ENCODE measurements around the gene MERTK. TPM values are rescaled to one million over a fixed set of nuclear protein-coding genes. Genes with fewer than 3 reads are reported as not detected.
"Not testable (repeated sequence)": the region's sequence is repeated elsewhere in the genome, so short reads cannot be mapped to it uniquely, and the experiment has no call there.

The MERTK gene
- total RNA-seq, 1 donor from 2014 or later, result 20.7 TPM

DNA sequence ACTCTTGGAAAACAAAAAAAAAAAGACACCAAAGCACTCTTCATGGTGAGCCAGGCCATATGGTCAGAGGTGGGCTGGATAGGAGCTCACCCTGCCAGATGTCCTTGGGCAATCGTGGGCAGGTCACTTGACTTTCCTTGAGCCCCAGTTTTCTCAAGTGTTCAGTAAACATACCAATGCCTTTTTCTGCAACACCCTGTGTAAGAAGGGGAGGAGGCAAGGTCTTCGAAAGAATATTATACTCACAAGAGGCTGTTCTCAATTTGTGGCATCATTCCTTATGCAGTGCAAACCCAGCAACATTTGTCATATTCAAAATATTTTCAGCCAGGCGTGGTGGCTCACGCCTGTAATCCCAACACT, 133.8 kb downstream of the MERTK start:
- TF ChIP-seq, protein P1, sequence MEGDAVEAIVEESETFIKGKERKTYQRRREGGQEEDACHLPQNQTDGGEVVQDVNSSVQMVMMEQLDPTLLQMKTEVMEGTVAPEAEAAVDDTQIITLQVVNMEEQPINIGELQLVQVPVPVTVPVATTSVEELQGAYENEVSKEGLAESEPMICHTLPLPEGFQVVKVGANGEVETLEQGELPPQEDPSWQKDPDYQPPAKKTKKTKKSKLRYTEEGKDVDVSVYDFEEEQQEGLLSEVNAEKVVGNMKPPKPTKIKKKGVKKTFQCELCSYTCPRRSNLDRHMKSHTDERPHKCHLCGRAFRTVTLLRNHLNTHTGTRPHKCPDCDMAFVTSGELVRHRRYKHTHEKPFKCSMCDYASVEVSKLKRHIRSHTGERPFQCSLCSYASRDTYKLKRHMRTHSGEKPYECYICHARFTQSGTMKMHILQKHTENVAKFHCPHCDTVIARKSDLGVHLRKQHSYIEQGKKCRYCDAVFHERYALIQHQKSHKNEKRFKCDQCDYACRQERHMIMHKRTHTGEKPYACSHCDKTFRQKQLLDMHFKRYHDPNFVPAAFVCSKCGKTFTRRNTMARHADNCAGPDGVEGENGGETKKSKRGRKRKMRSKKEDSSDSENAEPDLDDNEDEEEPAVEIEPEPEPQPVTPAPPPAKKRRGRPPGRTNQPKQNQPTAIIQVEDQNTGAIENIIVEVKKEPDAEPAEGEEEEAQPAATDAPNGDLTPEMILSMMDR (IDR thresholded peaks at IDR 0.05), result no peak
- DNase-seq, result peak; percentile 71
- Histone ChIP-seq H3K27me3 (ENCODE audit: low read depth) (no peaks in the 10 kb centered on the region), H3K27ac (peak overlapping the region; percentile 68), H3K4me1 (peaks cover 31% of the 10 kb centered on the region), H3K4me3 (no peak overlapping the region), H3K9me3 (no peaks in the 10 kb centered on the region), H3K36me3 (no peaks in the 10 kb centered on the region)
- peak; percentile 91 to 94 for ATAC-seq
- intact Hi-C loops (cut with DNase I), result no loop called here

DNA sequence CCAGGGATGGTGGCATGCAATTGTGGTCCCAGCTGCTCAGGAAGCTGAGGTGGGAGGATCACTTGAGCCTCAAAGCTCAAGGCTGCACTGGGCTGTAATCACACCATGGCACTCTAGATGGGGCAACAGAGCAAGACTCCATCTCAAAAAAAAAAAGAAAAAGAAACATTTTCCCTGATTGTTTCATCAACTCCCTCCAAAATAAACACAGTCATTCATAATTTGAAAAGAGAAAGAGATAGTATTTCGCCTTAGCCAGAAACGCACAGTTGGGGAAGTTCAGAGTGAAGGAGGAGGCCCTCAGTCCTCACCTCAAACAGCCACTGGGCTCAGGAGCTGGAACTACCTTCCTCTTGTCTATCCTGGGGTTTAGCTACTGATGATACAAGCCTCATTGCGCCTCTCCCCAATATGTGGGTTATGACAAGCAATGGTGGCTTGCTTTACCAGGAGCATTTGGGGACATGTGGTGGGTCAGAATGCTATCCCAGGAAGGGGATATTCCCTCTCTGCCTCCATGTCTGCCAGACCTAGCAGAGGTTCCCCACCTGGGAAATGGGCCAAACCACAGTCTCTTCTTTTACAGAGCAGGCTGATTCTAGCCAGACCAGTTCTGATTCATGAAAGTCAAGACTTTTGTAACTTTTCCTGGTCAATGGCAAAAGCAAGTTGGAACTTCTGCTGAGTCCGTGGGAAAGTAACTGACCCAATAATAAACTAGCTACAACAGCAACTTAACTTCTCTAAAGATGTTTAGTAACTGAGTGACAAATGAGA, 134.5 kb downstream of the MERTK start:
- ATAC-seq, result peak; percentile 67 to 70
- no peak for DNase-seq

DNA sequence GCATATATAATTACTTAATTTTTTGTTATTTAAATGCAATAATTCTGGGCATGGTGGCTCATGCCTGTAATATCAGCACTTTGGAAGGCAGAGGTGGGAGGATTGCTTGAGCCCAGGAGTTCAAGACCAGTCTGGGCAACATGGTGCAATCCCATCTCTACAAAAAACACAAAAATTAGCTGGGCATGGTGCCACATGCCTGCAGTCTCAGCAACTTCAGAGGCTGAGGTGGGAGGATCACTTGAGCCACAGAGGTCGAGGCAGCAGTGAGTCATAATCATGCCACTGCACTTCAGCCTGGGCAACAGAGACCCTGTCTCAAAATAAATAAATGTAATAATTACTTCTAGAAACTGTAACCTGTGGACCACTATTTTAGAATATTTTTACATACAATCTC, 135.2 kb downstream of the MERTK start:
- Histone ChIP-seq H3K9me3 (no peaks in the 10 kb centered on the region), H3K4me3 (no peak overlapping the region), H3K4me1 (peaks cover 31% of the 10 kb centered on the region), H3K36me3 (no peaks in the 10 kb centered on the region), H3K27ac (no peak overlapping the region), H3K27me3 (ENCODE audit: low read depth) (no peaks in the 10 kb centered on the region)
- ATAC-seq (no peak), DNase-seq (peak; percentile 49)
- intact Hi-C loops (cut with DNase I), result no loop called here
- TF ChIP-seq, protein P1 (IDR thresholded peaks at IDR 0.05), result no peak

More for the DNA sequence above, 134.5 kb downstream of the MERTK start:
- H3K27ac ChIP-seq, result peak overlapping the region; percentile 68
- H3K4me3 ChIP-seq, result no peak overlapping the region
- peaks cover 31% of the 10 kb centered on the region for H3K4me1 ChIP-seq
- H3K27me3 ChIP-seq (ENCODE audit: low read depth), result no peaks in the 10 kb centered on the region
- TF ChIP-seq, protein P1 (IDR thresholded peaks at IDR 0.05), result no peak
- no peaks in the 10 kb centered on the region for H3K36me3 ChIP-seq
- H3K9me3 ChIP-seq, result no peaks in the 10 kb centered on the region
- intact Hi-C loops (cut with DNase I), result no loop called here

DNA sequence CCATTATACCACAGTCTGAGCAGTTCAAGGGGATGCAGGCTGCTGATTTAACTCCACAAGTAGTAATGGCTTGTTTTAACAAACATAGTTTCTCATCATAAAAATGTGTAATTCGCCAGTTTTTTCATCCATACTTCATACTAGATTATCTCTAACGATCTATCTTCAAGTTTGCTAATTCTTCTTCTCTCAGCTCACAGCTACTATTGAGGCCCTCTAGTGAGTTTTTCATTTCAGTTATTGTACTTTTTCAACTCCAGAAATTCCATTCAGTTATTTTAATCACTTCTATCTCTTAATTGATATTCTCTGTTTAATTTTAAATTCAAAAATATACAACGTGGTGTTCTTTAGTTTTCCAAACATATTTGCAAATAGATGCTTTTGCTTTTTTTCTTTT, 136.5 kb downstream of the MERTK start:
- H3K36me3 ChIP-seq, result no peaks in the 10 kb centered on the region
- H3K27me3 ChIP-seq (ENCODE audit: low read depth), result no peaks in the 10 kb centered on the region
- DNase-seq, result no peak
- H3K4me3 ChIP-seq, result no peak overlapping the region
- intact Hi-C loops (cut with DNase I), result no loop called here
- TF ChIP-seq, protein P1 (IDR thresholded peaks at IDR 0.05), result no peak
- no peak for ATAC-seq
- no peaks in the 10 kb centered on the region for H3K9me3 ChIP-seq
- H3K27ac ChIP-seq, result no peak overlapping the region
- peaks cover 31% of the 10 kb centered on the region for H3K4me1 ChIP-seq

DNA sequence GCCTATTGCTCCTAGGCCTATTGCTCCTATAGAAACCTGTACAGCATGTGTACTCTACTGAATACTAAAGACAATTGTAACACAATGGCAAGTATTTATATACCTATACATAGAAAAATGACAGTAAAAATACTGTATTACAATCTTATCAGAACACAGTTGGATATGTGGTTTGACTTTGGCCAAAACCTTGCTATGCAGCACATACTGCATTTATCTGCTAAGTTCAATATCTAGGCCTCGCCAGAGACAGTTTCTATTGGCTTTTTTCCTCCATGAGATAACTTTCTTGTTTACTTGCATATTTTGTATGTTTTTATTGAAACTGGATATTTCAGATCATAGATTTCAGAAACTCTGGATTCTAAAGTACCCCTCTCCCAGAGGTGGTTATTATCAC, 137.4 kb downstream of the MERTK start:
- DNase-seq, result no peak
- Histone ChIP-seq H3K4me3 (no peak overlapping the region), H3K27me3 (ENCODE audit: low read depth) (no peaks in the 10 kb centered on the region), H3K36me3 (no peaks in the 10 kb centered on the region), H3K27ac (no peak overlapping the region), H3K4me1 (peaks cover 31% of the 10 kb centered on the region), H3K9me3 (no peaks in the 10 kb centered on the region)
- intact Hi-C loops (cut with DNase I), result no loop called here
- ATAC-seq, result no peak
- TF ChIP-seq, protein P1 (IDR thresholded peaks at IDR 0.05), result no peak

DNA sequence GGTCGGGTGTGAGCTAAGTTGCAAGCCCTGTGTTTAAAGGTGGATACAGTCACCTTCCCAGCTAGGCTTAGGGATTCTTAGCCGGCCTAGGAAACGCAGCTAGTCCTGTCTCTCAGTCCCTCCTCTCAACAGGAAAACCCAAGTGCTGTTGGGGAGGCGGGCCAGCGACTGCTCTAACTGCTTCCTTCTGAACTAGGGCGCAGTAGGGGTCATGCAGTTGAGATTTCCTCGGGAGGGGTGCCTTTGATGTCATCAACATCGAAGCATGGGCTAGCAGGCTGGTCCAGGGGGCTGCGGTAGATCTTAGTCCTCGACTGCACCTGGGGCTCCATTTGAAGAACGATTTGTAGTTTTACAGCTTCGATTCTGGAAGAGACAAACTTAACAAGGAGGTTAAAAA, 141.1 kb downstream of the MERTK start:
- DNase-seq; H3K27me3 ChIP-seq (ENCODE audit: low read depth); H3K4me1 ChIP-seq; intact Hi-C loops (cut with DNase I); H3K4me3 ChIP-seq; H3K27ac ChIP-seq; H3K9me3 ChIP-seq; H3K36me3 ChIP-seq; ATAC-seq: not testable (repeated sequence)

DNA sequence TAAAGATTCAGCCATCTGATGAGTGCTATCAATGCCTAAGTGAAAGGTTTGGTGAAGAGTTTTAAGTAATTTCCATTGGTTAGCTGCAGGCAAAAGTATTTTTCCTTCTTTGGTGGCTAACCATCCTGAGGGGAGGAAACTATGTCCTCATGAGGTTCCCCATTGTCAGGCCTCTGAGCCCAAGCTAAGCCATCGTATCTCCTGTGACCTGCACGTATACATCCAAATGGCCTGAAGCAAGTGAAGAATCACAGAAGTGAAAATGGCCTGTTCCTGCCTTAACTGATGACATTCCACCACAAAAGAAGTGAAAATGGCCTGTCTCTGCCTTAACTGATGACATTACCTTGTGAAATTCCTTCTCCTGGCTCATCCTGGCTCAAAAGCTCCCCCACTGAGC, 141.7 kb downstream of the MERTK start:
- intact Hi-C loops (cut with DNase I), result loop anchor here (10.0 kb wide), 1 partner anchor 145 kb away; the partner anchor contains the start of gene MERTK
- not testable (repeated sequence) for H3K36me3 ChIP-seq; H3K27me3 ChIP-seq (ENCODE audit: low read depth); H3K4me3 ChIP-seq; H3K9me3 ChIP-seq; ATAC-seq; H3K27ac ChIP-seq; H3K4me1 ChIP-seq; DNase-seq

DNA sequence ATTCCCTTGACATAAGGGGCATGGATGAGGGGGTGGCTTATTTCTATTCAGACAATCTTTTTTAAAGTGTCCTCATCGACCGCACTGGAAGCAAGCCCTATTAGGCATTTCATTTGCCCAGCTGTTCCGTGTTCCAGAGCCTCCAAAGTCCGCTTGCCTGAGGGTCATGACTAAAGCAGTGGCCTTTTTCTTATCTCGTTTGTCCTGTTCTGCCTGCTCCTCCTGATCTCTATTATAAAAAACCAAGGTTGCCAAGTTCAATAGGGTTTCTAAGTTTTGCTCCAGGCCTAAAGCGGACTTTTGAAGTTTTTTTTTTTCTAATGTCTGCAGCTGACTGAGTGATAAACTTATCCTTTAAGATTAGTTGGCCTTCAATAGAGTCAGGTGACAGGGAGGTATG, 143.1 kb downstream of the MERTK start:
- DNase-seq; H3K27ac ChIP-seq; H3K36me3 ChIP-seq; ATAC-seq; H3K4me3 ChIP-seq; H3K27me3 ChIP-seq (ENCODE audit: low read depth); H3K4me1 ChIP-seq; H3K9me3 ChIP-seq: not testable (repeated sequence)
- intact Hi-C loops (cut with DNase I), result loop anchor here (10.0 kb wide), 1 partner anchor 147 kb away; the partner anchor contains the start of gene MERTK
